OCI-LY3 (cell line): ENCODE measurements around the gene KIF1C.

ENCODE experiments used
- EZH2phosphoT487 ChIP-seq: fragments of 200-600 bp; shearing (Covaris generic); IDR thresholded peaks from 2 replicates; pipeline ENCODE4 v1.6.1; 2018; ENCODE audit warnings: antibody characterized with exemption, mixed run types, low read depth
- TF ChIP-seq, protein P1 (sequence below): fragments of 200-600, 300-600 bp; sonication (generic); IDR thresholded peaks from 2 replicates; pipeline ENCODE4 v1.5.1; 2014; ENCODE audit warnings: antibody characterized with exemption, low read length, low read depth

DNA sequence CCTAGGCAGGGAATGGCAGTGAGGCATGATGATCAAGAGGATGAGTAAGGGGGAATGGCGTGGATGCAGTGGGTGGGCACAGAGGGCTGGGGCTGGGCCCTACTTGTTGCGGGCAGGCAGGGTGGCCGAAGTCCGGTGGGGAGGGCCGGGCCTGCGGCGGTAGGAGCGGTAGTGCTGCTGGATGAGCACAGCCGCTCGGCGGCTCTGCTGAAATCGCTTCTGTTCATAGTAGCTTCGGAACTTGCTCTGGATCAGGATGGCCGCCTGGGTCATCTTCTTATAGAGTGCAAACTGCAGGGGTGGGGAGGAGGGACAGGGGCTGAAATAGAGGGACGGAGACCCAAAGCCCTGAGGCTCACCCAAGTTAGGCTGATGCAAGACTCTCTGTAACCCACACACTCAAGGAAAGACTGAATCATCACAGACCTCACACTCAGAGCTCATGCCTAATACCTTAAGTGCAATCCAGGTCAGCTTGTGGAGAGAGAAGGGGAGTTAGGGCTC, 28.7 kb upstream of the KIF1C start:
- no peak for TF ChIP-seq EZH2phosphoT487
- TF ChIP-seq, protein P1, sequence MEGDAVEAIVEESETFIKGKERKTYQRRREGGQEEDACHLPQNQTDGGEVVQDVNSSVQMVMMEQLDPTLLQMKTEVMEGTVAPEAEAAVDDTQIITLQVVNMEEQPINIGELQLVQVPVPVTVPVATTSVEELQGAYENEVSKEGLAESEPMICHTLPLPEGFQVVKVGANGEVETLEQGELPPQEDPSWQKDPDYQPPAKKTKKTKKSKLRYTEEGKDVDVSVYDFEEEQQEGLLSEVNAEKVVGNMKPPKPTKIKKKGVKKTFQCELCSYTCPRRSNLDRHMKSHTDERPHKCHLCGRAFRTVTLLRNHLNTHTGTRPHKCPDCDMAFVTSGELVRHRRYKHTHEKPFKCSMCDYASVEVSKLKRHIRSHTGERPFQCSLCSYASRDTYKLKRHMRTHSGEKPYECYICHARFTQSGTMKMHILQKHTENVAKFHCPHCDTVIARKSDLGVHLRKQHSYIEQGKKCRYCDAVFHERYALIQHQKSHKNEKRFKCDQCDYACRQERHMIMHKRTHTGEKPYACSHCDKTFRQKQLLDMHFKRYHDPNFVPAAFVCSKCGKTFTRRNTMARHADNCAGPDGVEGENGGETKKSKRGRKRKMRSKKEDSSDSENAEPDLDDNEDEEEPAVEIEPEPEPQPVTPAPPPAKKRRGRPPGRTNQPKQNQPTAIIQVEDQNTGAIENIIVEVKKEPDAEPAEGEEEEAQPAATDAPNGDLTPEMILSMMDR, result no peak
